ENCODE measurements around the gene MIAT. TPM values are rescaled to one million over a fixed set of nuclear protein-coding genes. Genes with fewer than 3 reads are reported as not detected.

The MIAT gene
- total RNA-seq, 1 donor from 2014 or later = 1.4 TPM

- H3K27me3 Mint-ChIP-seq = peaks cover 27% of the 10 kb centered on the region
- no peaks in the 10 kb centered on the region for H3K4me1 Mint-ChIP-seq (ENCODE audit: low read depth)
- no peak for DNase-seq (ENCODE audit: low spot score, unreplicated experiment)
- H3K4me3 Mint-ChIP-seq (ENCODE audit: low read depth) = no peak within 1 kb of the TSS
- no peaks in the 10 kb centered on the region for H3K9me3 Mint-ChIP-seq (ENCODE audit: low read depth)
- TF ChIP-seq CTCF (IDR thresholded peaks at IDR 0.05; ENCODE audit: unreplicated experiment) = no peak
- no peak within 1 kb of the TSS for H3K27ac Mint-ChIP-seq
- H3K36me3 Mint-ChIP-seq (ENCODE audit: insufficient read depth) = no peaks in the 10 kb centered on the region
These were observed 35.7 kb upstream of the MIAT start, which contains the start of gene CRYBA4 for GRCh38 chr22:26621663-26622062. CRYBA4 (plus strand) TSS chr22:26621963; CDS start chr22:26622597, 634 bp downstream.

GRCh38 chr22:26623984-26624383, 33.4 kb upstream of the MIAT start:
- Mint-ChIP-seq H3K9me3 (ENCODE audit: low read depth) (no peaks in the 10 kb centered on the region), H3K4me3 (ENCODE audit: low read depth) (no peak overlapping the region), H3K27ac (no peak overlapping the region), H3K4me1 (ENCODE audit: low read depth) (no peaks in the 10 kb centered on the region), H3K36me3 (ENCODE audit: insufficient read depth) (no peaks in the 10 kb centered on the region), H3K27me3 (peaks cover 16% of the 10 kb centered on the region)
- TF ChIP-seq CTCF (IDR thresholded peaks at IDR 0.05; ENCODE audit: unreplicated experiment) = no peak
- DNase-seq (ENCODE audit: low spot score, unreplicated experiment) = no peak

- peaks cover 15% of the 10 kb centered on the region for H3K27me3 Mint-ChIP-seq
- no peak for TF ChIP-seq CTCF (IDR thresholded peaks at IDR 0.05; ENCODE audit: unreplicated experiment)
- H3K36me3 Mint-ChIP-seq (ENCODE audit: insufficient read depth) = no peaks in the 10 kb centered on the region
- H3K9me3 Mint-ChIP-seq (ENCODE audit: low read depth) = no peaks in the 10 kb centered on the region
- H3K4me1 Mint-ChIP-seq (ENCODE audit: low read depth) = no peaks in the 10 kb centered on the region
- no peak overlapping the region for H3K27ac Mint-ChIP-seq
- no peak overlapping the region for H3K4me3 Mint-ChIP-seq (ENCODE audit: low read depth)
- no peak for DNase-seq (ENCODE audit: low spot score, unreplicated experiment)
These were observed 32.6 kb upstream of the MIAT start for GRCh38 chr22:26624803-26625202.

GRCh38 chr22:26629988-26630761, 27.2 kb upstream of the MIAT start:
- H3K4me1 Mint-ChIP-seq (ENCODE audit: low read depth) = peaks cover 10% of the 10 kb centered on the region
- DNase-seq (ENCODE audit: low spot score, unreplicated experiment) = no peak
- H3K36me3 Mint-ChIP-seq (ENCODE audit: insufficient read depth) = no peaks in the 10 kb centered on the region
- H3K27ac Mint-ChIP-seq = no peak overlapping the region
- TF ChIP-seq CTCF (IDR thresholded peaks at IDR 0.05; ENCODE audit: unreplicated experiment) = no peak
- H3K9me3 Mint-ChIP-seq (ENCODE audit: low read depth) = no peaks in the 10 kb centered on the region
- H3K4me3 Mint-ChIP-seq (ENCODE audit: low read depth) = no peak overlapping the region
- H3K27me3 Mint-ChIP-seq = peaks cover 8% of the 10 kb centered on the region

GRCh38 chr22:26631282-26631681, 26.1 kb upstream of the MIAT start:
- Mint-ChIP-seq H3K4me1 (ENCODE audit: low read depth) (peaks cover 10% of the 10 kb centered on the region), H3K27ac (no peak overlapping the region), H3K4me3 (ENCODE audit: low read depth) (no peak overlapping the region), H3K36me3 (ENCODE audit: insufficient read depth) (no peaks in the 10 kb centered on the region), H3K9me3 (ENCODE audit: low read depth) (no peaks in the 10 kb centered on the region), H3K27me3 (peaks cover 10% of the 10 kb centered on the region)
- no peak for TF ChIP-seq CTCF (IDR thresholded peaks at IDR 0.05; ENCODE audit: unreplicated experiment)
- no peak for DNase-seq (ENCODE audit: low spot score, unreplicated experiment)
